Measurements from ENCODE around the gene E4F1.
"Not testable (repeated sequence)": the region's sequence is repeated elsewhere in the genome, so short reads cannot be mapped to it uniquely, and the experiment has no call there.

The E4F1 gene

GRCh38 chr16:2244926-2245795, 21.8 kb downstream of the E4F1 start:
- DNase-seq (ENCODE audit: low read depth), result no peak

- DNase-seq (ENCODE audit: low read depth), result no peak
Measured at GRCh38 chr16:2246301-2246885, 23.0 kb downstream of the E4F1 start.

- no peak for DNase-seq (ENCODE audit: low read depth)
Measured at GRCh38 chr16:2250652-2251295, 27.4 kb downstream of the E4F1 start.

GRCh38 chr16:2251296-2252111, 28.1 kb downstream of the E4F1 start, which contains the start of gene ECI1:
ECI1 (minus strand) TSS chr16:2251587; CDS start chr16:2251566, 21 bp downstream.
- DNase-seq (ENCODE audit: low read depth), result peak; percentile 68

- DNase-seq (ENCODE audit: low read depth), result no peak
Measured at GRCh38 chr16:2252806-2253148, 29.4 kb downstream of the E4F1 start.

GRCh38 chr16:2253293-2253692, 29.9 kb downstream of the E4F1 start:
- no peak for DNase-seq (ENCODE audit: low read depth)

- DNase-seq (ENCODE audit: low read depth), result no peak
Measured at GRCh38 chr16:2256531-2257140, 33.2 kb downstream of the E4F1 start.

- DNase-seq (ENCODE audit: low read depth), result no peak
Measured at GRCh38 chr16:2257726-2258125, 34.3 kb downstream of the E4F1 start.

GRCh38 chr16:2258530-2258929, 35.1 kb downstream of the E4F1 start:
- not testable (repeated sequence) for DNase-seq (ENCODE audit: low read depth)

GRCh38 chr16:2260250-2260649, 36.9 kb downstream of the E4F1 start:
- DNase-seq (ENCODE audit: low read depth), result no peak

- DNase-seq (ENCODE audit: low read depth), result not testable (repeated sequence)
Measured at GRCh38 chr16:2263026-2263425, 39.6 kb downstream of the E4F1 start.

GRCh38 chr16:2266887-2267286, 43.5 kb downstream of the E4F1 start:
- not testable (repeated sequence) for DNase-seq (ENCODE audit: low read depth)

- not testable (repeated sequence) for DNase-seq (ENCODE audit: low read depth)
Measured at GRCh38 chr16:2267505-2267912, 44.1 kb downstream of the E4F1 start.

- DNase-seq (ENCODE audit: low read depth), result peak; percentile 92
Measured at GRCh38 chr16:2267913-2268666, 44.7 kb downstream of the E4F1 start, which contains the start of gene RNPS1. RNPS1 (minus strand) TSS chr16:2268126; CDS start chr16:2264643, 3,483 bp downstream.

GRCh38 chr16:2270070-2270462, 46.7 kb downstream of the E4F1 start:
- DNase-seq (ENCODE audit: low read depth), result no peak

GRCh38 chr16:2270588-2271470, 47.4 kb downstream of the E4F1 start:
- no peak for DNase-seq (ENCODE audit: low read depth)

- no peak for DNase-seq (ENCODE audit: low read depth)
Measured at GRCh38 chr16:2271848-2272461, 48.6 kb downstream of the E4F1 start.

GRCh38 chr16:2273484-2273883, 50.1 kb downstream of the E4F1 start:
- no peak for DNase-seq (ENCODE audit: low read depth)

GRCh38 chr16:2273931-2274330, 50.5 kb downstream of the E4F1 start:
- DNase-seq (ENCODE audit: low read depth), result no peak
